ENCODE data around the gene PSMB5.
A peak's percentile ranks its signal among the peaks of the same experiment; 100 is the strongest.
"Not testable (repeated sequence)": the region's sequence is repeated elsewhere in the genome, so short reads cannot be mapped to it uniquely, and the experiment has no call there.

PSMB5 gene

DNA sequence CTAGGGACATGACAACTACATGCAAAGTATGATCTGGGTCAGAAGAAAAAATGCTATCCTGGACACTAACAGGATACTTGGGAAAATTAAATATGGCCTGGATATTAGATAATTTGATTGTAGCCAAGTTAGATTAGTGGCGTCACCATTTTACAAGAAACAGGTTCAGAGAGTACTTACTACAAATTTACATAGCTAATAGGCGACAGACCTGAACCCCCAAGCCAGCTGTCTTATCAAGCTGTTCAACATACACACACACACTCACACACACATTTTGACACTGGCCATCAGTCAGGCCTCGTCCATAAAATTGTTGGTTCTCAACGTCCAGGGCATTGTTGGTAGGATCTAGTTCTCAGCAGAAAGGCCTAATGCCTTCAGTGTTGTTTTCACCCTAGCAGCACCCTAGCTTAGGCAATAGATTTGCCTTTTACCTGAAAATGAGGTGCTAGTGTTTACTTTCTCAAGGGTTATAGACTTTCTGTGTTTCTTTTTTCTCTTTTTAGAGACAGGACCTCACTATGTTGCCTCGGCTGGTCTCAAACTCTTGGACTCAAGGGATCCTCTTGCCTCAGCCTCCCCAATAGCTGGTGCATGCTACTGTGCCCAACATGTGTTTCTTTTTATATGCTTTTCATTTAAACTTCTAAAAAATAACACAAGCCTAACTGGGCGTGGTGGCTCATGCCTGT lies 21.5 kb downstream of the PSMB5 start:
- no peak for DNase-seq

DNA sequence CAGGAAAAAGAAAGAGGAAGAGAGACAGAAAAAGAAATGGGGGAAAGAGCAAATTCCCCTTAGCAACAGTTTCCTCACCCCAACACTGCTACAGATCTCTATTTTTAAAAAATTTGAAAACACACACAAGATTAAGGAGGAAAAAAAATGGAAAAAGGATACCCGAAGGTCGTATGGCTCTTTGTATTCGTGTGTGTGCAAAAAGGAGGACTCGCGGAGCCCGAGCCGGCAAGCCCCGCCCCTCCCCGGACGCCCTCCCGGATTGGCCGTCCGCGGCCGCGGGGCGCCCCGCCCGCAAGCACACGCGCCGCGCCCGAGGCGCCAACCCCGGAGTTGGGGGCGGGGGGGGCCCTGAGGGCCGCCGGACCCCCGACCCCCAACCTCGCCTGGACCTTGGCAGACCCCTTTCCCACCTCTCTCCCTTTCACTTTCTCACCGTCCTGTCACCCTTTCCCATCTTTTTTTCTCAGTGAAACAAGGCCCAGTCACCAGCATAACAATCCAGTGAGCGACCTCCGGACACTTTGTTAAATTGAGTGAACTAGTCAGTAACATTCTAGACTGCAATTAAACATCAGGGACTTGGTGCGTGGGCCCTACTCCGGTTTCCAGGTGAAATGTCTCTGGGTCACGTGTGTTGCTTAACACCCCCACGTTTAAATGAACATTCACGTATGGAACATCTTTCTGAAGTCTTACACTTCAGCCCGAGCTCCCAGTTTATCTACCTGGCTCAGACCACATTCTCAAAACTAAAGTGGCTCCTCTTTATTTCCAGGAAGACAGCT lies 24.6 kb downstream of the PSMB5 start, which contains the start of gene C14orf93:
TSS of gene C14orf93 (minus strand) at position 205 of the 788 bp plus-strand sequence. CDS start 11,120 bp downstream, outside the sequence.
- peak; percentile 35 for DNase-seq

DNA sequence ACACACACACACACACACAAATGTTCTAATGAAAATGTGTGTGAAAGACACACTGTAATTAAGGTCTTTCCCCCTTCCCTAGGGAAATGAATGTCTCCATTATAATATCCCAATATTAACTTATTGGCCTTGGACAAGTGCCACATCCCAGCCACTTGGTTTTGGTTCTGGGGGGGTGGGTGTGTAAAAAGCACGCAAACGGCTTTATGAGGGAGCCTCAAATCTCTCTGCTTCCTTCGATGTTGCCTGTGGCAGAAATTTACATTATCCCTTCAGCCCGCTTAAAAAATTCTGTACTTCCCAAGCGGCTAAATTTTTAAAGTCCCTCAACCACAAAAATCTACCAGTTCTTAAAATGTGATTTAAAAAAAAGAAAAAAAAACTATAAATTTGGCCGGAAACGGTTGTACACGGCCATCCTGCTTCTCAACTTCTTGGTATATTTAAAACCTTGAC lies 25.2 kb downstream of the PSMB5 start:
- DNase-seq = no peak

DNA sequence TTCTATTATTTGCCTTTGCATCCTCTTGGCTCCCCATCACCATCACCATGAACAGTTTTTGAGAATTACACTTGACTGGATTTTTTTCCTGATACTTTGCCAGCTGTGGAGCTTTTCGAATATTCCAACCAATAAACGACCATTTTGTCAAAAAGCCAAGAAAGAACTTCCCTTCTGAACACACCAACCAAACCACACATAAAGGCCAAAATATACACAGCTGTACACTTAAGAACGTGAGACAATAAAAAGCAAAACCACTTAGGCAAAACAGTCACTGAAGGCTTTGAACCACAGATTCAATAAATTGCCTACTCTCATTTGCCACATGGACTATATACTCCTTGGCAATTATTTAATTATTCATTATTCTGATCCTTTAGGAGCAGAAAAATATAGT lies 25.9 kb downstream of the PSMB5 start:
- DNase-seq = no peak

DNA sequence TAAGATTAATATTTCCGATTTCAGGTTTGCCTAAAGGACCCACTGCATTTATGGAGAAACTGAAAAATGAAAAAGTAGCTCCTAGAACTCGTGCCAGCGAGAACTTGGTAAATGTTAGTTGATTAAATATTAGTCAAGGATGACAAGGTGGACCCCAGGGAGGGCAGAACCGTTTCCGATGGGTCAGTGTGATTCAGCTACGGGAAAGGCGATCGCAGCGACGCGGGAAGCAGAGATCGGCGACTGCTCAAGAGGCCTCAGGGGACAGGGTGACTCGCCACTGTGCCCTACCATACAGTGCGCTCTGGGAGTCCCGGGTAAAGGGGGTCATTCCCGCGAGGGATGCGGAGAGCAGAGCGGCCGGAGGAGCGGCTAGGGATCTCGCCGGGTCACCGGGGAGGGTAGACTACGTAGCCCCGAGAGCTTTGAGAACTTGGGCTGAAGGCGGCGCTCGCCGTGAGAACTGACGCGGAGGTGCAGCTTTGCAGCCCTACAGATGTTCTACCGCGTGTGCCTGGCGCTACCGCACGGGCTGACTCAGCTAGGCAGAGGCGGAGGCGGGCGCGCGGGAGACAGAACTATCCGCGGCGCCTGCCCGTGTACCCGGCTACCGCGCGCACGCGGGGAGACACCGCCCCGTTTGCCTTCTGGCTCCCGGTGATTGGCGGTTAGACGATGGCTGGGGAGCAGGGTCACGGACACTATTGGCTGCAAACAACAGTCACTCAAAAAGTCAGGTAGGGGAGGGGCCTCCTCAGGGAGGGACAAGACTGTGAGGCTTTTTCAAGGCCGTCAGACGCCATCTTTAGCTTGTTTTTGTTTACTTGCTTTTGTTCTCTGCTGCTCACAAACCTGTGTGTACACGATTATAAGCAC lies 27.9 kb downstream of the PSMB5 start:
- DNase-seq = peak; percentile 91

DNA sequence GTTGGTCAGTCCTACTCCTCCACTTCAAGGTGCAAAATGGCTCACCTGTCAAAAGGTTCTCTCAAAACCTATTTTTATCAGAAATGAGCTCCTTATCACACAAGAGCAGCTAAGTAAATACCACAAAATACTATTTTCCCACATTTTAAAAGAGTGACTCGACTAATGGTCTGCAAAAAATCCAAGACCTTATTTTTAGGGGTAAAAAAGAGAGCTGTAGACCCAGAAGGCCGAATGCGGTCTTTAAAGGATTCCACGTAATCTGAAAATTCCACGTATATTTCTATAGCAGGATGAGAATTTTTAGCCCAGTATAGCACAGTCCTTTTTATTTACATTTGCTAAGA lies 28.5 kb downstream of the PSMB5 start:
- DNase-seq = no peak

DNA sequence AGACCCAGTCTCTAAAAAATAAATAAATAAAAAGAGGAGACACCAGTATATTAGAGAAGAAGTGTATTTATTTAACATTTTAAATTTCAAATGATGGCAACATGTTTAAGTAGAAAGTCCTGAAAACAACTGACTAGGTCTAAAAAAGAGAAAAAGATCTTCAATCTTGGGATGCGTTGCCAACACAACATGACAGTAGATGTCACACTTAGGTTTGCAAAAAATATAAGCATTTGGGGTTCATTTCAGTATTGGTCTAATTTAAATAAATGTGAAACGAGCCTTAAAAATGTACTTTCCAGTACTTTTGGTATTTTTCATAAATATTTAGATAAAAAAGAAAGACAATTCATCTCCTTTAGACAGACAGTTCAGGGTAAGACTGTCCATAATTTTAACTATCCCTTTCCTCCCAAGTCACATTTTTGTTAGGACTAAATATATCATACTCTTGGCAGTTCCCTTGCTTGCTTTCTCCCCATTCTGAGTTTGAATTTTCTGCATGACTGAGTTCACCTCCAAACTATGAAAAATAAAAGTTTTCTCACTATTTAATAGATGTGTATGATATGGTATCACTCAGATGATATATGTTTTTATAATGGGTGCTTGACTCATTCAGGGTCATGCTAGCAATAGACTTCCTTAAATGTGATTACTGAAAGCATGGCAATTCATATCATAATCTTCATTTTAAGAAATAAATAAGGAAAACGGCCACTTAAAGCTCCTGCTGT lies 29.1 kb downstream of the PSMB5 start:
- no peak for DNase-seq

DNA sequence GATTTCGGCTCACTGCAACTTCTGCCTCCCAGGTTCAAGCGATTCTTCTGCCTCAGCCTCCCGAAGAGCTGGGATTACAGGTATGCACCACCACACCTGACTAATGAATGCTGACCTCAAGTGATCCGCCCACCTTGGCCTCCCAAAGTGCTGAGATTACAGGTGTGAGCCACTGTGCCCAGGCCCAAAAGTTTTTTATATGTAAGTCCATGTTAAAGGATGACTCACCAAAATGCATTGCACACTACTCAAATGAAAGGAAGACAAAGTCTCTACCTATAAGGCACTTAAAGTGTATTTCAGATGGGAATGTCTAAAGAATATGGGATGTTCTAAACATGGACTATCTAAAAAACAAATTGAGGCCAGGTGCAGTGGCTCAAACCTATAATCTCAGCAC lies 30.4 kb downstream of the PSMB5 start:
- not testable (repeated sequence) for DNase-seq

DNA sequence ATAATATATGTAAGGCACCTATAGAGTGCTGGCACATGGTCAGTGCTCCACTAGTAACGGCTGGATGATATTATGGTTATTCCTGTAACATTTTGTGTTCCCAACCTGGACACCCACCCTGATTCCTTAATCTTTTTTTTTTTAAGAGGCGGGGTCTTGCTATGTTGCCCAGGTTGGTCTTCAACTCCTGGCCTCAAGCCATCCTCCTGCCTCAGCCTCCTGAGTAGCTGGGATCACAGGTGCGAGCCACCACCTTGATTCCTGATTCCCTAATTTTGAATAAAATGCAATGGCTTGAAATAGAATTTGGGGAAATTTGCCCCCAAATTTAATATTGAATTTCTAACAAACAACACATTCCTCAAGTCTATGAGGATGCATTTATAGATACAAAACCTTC lies 32.1 kb downstream of the PSMB5 start:
- DNase-seq = no peak

DNA sequence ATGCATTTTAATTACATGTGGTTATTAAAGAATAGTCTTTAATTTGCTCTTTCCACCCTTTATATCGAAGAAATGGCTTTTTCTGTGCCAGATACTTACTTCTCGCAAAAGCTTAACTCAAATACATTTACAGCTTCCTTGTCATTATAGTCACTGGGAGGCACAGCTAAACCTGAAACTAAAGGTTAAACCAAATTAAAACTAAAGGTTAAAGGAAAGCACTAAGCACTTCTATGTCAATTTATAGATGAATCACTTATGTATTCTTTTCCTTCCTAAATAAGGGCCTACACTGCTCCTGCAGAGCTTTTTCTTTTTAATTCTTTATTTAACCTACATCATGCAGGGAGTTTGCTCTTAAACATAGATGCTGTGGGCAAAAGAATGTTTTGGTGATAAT lies 33.8 kb downstream of the PSMB5 start:
- DNase-seq = no peak

DNA sequence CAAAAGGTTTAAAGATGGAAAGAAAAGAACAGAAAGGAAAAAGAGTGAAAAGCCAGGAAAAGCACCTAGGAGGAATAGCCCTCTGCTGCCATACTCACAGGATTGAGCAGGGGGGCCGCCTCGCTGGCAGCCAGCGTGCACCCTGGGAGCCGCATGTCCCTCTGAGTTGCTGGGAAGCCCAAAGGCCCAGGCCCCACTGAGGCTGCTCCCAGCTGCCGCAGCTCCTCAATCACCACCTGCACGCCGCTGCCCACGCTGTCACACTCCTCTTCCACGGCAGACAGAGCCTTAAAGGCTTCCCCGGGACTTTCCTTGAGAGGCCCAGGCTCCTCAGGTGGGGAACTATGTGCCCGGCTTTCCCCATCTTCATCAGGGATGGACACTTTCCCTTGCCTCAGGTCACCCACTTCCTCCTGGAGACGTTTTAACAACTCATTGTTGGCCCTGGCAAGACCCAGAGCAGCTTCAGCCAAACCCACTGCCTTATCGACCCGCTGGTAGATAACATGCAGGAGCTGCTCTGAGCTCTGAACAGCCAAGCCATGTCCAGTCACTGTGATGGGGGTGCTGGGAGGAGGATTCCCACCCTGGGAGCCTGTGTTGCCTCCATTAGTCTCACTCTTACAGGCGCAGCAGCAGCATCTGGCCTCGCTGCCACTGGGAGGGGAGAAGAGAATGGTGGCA lies 36.2 kb downstream of the PSMB5 start:
- no peak for DNase-seq

DNA sequence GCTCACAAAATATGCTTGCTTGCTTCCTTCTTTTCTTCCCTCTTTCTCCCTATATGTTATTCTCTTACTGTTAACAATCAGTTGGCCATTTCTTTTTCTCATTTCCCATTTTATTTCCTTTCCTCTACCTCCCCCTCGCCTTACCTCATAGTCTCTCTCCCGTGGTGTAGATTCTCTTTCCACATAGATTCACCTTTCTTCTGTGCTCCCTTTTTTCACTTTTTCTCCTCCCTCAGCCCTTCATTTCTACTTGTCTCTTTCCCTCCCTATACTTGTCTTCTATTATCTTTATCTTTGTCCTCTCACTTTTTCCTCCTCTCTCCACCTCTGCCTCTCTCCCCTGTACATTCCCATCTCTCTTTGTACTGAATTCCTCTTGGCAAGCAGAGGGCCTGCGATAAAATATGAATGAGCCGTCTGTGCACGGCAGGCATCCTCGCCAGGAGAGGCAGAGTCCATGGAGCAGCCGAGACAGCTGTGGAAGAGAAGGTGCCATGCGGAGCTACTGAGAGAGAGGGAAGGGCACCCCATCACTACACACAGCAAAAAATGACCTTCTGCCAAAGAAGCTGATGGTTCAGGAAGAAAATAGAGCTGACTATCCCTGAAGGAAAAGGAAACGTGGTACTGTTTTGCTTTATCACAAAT lies 36.9 kb downstream of the PSMB5 start:
- no peak for DNase-seq

DNA sequence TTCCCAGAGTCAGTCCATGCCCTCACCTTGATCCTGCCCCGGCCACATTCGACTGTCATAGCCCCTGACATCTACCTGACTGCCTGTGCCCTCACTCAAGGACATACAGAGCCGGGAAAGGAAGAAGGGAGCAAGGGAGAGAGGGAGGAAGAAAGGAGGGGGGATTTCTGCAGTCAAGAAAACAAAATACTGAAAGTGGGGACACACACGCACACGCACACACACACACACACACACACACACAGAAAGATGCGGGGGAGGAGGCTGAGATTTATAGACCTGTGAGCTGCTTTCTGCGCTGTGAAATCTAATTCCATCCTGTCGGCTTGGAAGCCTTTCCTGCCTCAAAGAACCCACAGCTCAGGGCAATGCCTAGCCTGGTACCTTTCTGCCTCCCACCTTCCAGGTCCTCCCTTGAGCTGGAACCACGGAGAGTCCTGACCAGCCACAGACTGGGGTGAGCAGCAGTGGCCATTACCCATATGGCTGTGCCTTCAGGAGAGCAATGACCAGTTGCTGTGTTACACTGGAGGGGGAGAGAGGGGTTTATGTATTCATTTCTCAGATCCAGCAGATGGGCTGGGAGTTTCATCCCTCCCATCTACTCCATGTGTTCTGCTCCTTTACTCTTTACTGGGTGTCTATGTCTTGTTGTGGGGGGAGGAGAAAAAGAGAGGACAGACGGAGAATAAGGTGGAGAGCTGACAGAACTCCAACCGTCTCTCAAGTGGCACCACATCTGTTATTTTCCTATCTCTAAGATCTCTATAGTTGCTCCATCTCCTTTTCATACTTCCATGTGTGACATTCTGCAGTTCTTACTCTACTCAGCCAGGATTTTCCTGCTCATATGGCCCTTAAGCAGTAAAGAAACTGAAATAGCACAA lies 37.7 kb downstream of the PSMB5 start:
- peak; percentile 39 for DNase-seq

DNA sequence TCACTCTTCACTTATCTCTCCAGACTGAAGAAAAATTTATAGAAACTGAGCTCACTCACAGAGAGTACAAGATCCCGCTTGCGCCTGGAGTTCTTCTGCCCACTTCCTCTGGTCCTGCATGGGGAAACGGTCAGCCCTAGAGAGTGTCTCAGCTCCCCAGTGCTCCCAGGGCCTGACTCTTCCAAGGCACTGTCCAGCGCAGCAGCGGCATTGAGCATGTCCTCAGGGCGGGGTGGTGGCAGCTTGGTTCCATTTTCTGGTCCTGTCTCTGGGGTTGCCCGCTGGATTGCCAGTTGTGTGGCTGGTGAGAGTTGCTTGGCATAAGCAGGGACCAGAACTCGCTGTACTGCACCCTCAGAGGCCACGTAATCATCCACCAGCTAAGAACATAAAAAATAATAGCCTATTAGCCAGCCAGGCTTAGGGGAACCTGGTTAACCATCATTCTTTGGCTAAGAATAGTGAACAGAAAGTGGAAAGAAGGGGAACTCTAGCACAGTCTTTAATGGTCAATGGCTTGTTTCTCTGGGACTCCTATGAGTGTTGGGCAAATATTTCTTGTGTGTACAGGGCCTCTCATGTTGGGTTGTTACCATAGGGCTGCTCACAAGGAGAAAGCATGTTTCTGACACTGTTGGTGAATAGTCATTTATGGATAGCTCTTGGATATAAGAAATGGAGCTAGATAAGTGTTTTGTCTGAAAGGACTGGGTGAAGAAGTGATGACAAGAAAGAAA lies 38.6 kb downstream of the PSMB5 start:
- no peak for DNase-seq

DNA sequence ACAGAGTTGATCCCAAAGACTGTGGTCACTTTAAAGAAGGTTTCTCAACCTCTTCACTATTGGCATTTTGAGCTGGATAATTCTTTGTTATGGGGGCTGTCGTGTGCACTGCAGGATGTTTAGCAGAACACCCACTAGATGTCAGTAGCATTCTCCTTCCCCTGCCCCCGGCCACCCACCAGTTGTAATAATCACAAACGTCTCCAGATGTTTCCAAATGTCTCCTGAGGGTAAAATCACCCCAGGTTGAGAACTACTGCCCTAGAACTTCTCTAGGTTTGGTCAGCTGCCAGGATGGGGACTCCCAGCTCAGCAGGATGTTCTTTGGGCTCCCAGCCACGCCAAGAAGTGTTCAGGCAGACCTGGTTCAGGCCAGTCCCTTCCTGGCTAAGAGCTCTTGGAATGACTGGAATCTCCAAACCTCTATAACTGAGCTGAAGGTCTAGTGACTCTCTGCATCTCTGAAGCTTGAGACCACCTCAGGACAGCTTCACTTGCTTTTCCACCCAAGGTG lies 39.9 kb downstream of the PSMB5 start:
- peak; percentile 30 for DNase-seq

DNA sequence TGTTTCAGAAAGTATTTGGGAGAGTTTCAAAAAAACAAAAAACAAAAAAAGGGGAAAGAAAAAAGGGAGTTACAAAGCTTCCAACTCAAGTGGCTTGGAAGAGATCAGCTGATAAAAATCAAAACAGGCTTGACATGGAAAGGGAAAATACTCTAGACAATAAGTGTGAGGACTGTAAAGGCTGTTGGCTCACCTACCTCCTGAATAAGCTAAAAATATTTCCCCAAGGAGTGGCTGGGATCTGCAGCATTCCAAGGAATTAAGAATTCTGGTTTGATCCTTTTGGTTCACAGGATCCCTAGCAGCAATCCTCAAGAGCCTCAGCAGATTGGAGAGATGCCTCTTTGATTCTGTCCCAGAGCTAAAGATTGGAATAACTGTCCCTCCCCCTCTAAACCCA lies 41.2 kb downstream of the PSMB5 start:
- no peak for DNase-seq

DNA sequence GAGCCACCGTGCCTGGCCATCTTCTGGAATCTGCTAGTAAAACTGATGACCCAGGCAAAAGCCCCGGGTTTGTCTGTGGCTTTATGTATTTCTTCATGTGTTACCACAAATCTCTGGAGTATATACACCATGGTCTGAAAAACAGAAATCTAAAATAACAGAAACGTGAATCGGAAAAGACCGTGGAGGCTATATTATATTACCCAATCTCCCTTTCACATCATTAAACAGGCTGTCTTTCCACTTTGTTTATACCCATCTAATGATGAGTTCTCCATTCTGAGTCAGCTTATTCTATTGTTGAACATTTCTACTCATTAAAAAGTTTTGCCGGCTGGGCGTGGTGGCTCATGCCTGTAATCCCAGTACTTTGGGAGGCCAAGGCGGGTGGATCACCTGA lies 42.8 kb downstream of the PSMB5 start:
- DNase-seq = no peak

DNA sequence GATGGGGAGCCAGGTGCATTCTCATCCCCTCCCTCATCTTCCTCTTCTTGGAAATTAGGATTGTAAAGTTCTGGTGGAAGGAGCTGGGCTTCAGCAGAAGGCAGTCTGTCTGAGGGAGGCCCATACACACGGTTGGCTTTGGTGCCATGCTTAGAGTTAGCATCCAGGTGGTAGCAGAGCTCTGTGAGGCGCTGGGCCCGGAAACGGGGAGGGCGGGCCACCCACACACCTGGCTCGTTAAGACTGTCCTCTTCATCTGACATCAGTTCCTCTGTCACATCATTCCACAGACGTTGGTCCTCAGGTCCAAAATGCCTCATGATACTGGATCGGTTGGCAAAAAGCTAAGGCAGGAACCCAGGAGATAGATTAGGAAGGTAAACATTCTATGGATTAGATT lies 47.4 kb downstream of the PSMB5 start:
- no peak for DNase-seq

DNA sequence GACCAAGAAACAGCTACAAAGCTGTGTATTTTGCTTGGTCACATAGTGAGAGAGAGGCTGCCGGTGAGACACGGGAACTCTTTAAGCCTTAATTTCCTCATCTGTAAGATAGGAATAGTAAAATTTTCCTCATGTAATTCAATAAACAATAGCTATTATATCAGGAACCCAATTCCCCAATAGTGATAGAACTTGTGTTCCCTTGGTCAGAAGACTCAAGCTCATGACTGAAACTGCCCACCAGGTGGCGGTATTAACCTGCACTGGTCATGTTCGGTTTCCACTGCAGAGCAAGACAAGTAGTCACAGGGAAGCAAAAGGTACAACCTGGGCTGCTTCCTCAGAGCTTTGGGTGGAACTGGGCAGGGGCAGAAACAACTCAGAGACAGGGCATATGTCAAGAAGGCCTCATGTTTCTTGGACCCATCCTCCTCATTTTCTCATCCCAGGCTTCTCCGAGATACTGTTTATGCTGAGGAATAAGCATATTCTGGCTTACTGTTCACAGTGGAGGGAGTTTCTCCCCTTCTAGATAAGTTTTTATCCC lies 48.1 kb downstream of the PSMB5 start:
- peak; percentile 67 for DNase-seq

Data from kidney glomerular epithelial cell (primary cell).